Measurements from ENCODE around the gene ATF7IP. TPM values are rescaled to one million over a fixed set of nuclear protein-coding genes. Genes with fewer than 3 reads are reported as not detected.

The ATF7IP gene
- total RNA-seq, 2 donors from 2014 or later = 36.2 to 44.9 TPM

DNA sequence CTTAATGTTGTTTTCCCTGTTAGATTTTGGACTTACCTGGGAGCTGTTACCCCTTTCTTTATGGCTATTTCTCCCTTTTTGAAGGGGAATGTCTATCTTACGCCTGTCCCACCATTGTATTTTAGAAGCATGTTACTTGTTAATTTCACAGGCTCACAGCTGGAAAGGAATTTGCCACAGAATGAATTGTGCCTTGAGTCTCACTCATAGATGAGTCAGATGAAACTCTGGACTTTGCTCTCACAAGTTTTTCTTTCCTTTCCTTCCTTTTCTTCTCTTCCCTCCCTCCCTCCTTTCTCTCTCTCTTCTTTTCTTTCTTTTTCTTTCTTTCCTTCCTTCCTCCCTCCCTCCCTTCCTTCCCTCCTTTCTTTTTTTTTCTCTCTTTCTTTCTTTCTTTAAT, 9.3 kb upstream of the ATF7IP start:
- Histone ChIP-seq H3K9me3 (no peaks in the 10 kb centered on the region), H3K27me3 (no peaks in the 10 kb centered on the region), H3K9ac (ENCODE audit: low read depth in 2 of 2, low read length in 2 of 2) (no peak overlapping the region), H3K4me3 (no peak overlapping the region), H3K27ac (no peak overlapping the region), H3K4me1 (no peaks in the 10 kb centered on the region), H3K36me3 (no peaks in the 10 kb centered on the region)
- intact Hi-C loops (cut with DNase I) = no loop called here
- DNase-seq = no peak
- TF ChIP-seq, protein P1, sequence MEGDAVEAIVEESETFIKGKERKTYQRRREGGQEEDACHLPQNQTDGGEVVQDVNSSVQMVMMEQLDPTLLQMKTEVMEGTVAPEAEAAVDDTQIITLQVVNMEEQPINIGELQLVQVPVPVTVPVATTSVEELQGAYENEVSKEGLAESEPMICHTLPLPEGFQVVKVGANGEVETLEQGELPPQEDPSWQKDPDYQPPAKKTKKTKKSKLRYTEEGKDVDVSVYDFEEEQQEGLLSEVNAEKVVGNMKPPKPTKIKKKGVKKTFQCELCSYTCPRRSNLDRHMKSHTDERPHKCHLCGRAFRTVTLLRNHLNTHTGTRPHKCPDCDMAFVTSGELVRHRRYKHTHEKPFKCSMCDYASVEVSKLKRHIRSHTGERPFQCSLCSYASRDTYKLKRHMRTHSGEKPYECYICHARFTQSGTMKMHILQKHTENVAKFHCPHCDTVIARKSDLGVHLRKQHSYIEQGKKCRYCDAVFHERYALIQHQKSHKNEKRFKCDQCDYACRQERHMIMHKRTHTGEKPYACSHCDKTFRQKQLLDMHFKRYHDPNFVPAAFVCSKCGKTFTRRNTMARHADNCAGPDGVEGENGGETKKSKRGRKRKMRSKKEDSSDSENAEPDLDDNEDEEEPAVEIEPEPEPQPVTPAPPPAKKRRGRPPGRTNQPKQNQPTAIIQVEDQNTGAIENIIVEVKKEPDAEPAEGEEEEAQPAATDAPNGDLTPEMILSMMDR (IDR thresholded peaks at IDR 0.05) = no peak

DNA sequence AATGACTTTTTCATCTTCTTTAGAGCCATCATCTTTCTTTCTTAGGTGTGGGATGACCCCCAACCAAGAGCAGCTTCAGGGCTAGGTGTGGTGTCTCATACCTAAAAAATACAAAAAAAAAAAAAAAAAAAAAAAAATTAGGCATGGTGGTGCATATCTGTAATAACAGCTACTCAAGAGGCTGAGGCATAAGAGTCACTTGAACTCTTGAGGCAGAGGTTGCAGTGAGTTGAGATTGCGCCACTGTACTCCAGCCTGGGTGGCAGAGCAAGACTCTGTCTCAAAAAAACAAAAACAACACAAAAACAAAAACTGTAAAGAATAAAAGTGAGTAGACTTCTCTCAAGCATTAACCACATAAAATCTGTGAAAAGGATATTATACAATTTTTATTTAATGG, 8.0 kb upstream of the ATF7IP start:
- Histone ChIP-seq H3K27me3 (no peaks in the 10 kb centered on the region), H3K9ac (ENCODE audit: low read depth in 2 of 2, low read length in 2 of 2) (no peak overlapping the region), H3K4me3 (no peak overlapping the region), H3K9me3 (no peaks in the 10 kb centered on the region), H3K4me1 (no peaks in the 10 kb centered on the region), H3K27ac (no peak overlapping the region), H3K36me3 (no peaks in the 10 kb centered on the region)
- TF ChIP-seq, protein P1 (IDR thresholded peaks at IDR 0.05) = no peak
- intact Hi-C loops (cut with DNase I) = no loop called here
- no peak for DNase-seq

DNA sequence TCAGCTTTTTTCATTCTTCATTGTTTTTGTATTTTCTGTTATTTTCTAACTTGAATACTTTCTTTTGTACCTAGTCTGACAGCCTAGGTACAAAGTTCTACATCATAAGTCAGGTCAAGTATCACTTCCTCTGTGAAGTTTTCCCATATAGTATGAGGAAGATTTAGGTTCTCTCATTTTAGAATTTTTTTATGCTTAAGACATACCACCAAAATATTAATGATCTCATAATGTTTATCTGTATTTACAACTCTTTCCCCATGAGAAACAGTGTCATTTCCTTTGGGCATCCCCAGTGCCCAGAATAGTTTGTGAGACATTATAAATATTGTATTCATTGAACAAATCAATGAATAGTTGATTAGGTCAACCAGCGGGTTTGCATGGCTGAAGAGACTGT, 3.1 kb upstream of the ATF7IP start:
- H3K27ac ChIP-seq = no peak overlapping the region
- H3K9ac ChIP-seq (ENCODE audit: low read depth in 2 of 2, low read length in 2 of 2) = no peak overlapping the region
- H3K4me3 ChIP-seq = no peak overlapping the region
- H3K9me3 ChIP-seq = no peaks in the 10 kb centered on the region
- H3K4me1 ChIP-seq = no peaks in the 10 kb centered on the region
- no peak for DNase-seq
- no peaks in the 10 kb centered on the region for H3K36me3 ChIP-seq
- H3K27me3 ChIP-seq = no peaks in the 10 kb centered on the region
- TF ChIP-seq, protein P1 (IDR thresholded peaks at IDR 0.05) = no peak
- intact Hi-C loops (cut with DNase I) = no loop called here

DNA sequence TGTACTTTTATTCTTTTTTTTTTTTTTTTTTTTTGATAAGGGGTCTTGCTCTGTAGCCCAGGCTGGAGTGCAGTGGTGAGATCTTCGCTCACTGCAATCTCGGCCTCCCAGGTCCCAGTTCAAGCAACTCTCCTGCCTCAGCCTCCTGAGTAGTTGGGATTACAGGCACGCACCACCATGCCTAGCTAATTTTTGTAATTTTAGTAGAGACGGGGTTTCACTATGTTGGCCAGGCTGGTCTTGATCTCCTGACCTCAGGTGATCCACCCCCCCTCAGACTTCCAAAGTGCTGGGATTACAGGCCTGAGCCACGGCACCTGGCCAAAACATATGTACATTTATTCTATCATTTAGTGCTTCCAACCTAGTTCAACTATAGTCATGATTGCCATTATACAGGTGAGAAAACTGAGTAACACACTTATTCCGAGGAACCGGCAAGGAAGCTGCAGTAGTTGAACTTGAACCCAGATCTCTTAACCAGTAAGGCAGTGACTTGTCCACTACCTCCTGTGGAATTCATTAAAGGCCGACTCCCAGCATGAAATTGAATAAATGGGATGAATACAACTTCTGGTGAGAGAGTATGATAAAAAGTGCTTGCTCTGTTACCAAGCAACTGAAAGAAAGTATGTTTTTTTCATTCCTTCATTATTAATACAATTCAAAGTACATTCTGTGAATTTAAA, 755 bp upstream of the ATF7IP start:
- peak overlapping the region in 1 of 2 donors; percentile 73 for H3K9ac ChIP-seq (ENCODE audit: low read depth in 2 of 2, low read length in 2 of 2)
- intact Hi-C loops (cut with DNase I) = loop anchor here (5.0 kb wide), 1 partner anchor 107 kb away; no protein-coding TSS in a partner anchor

DNA sequence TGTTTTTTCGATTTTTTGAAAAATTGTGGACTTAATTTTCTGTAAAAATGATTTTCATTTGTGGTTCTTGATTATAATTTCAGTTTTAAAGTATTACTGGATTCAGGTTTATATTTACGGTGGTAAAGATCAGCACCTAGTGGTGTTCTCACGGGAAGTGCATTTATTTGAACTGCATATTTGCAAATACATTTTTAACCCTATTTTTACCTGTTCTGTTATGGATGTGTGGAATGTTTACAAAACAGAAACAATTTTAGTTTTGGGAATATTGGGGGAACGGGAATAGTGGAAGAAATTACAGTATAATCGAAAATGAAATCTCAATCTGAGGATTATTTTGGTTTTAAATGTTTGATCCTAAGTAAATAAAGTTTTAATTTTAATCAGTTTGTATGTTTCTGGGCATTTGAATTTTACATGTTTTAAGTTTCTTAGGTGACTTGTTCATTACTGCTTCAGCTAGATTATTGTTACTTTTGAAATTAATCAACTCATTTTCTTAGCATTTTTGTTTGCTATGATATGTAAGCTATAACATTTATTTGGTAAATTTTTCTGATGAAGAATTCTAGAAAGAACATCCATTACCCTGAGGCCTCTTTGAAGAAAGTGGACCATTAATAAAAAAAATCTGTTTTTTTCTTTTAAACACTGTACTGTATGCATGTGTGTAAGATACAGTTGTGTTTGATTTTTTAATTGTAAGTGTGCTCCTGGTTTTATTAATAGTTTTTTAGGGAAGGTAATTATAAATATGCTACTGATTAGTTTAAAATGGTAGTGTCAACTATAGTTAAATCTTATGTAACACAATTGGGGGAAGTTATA, 942 bp downstream of the ATF7IP start:
- H3K4me1 ChIP-seq = no peaks in the 10 kb centered on the region
- no peaks in the 10 kb centered on the region for H3K36me3 ChIP-seq
- H3K27ac ChIP-seq = peak overlapping the region; percentile 90
- peak overlapping the region; percentile 44 for H3K4me3 ChIP-seq
- TF ChIP-seq, protein P1 (IDR thresholded peaks at IDR 0.05) = no peak
- peak overlapping the region in 1 of 2 donors; percentile 73 for H3K9ac ChIP-seq (ENCODE audit: low read depth in 2 of 2, low read length in 2 of 2)
- intact Hi-C loops (cut with DNase I) = loop anchor here (5.0 kb wide), 1 partner anchor 109 kb away; no protein-coding TSS in a partner anchor
- H3K27me3 ChIP-seq = no peaks in the 10 kb centered on the region
- no peaks in the 10 kb centered on the region for H3K9me3 ChIP-seq
- DNase-seq = no peak

More for the DNA sequence above, 755 bp upstream of the ATF7IP start:
- no peaks in the 10 kb centered on the region for H3K4me1 ChIP-seq
- no peaks in the 10 kb centered on the region for H3K36me3 ChIP-seq
- H3K4me3 ChIP-seq = peak overlapping the region; percentile 44
- DNase-seq = no peak
- no peaks in the 10 kb centered on the region for H3K27me3 ChIP-seq
- peak overlapping the region; percentile 90 for H3K27ac ChIP-seq
- TF ChIP-seq, protein P1 (IDR thresholded peaks at IDR 0.05) = no peak
- H3K9me3 ChIP-seq = no peaks in the 10 kb centered on the region
